Measurements from ENCODE around the gene CPED1.
"Not testable (repeated sequence)": the region's sequence is repeated elsewhere in the genome, so short reads cannot be mapped to it uniquely, and the experiment has no call there.

DNA sequence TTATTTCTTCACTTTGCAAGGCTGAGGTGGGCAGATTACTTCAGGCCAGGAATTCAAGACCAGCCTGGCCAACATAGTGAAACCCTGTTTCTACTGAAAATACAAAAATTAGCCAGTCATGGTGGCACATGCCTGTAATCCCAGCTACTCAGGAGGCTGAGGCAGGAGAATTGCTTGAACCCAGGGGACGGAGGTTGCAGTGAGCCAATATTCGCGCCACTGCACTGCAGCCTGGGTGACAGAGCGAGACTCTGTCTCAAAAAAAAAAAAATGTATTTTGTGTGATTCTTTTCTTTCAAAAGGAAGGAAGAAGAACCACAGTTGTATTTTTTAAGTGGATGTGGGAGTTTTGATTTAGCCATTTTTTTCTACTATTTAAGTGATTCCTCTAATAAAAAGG, 195.4 kb downstream of the CPED1 start:
- TF ChIP-seq, protein P1, sequence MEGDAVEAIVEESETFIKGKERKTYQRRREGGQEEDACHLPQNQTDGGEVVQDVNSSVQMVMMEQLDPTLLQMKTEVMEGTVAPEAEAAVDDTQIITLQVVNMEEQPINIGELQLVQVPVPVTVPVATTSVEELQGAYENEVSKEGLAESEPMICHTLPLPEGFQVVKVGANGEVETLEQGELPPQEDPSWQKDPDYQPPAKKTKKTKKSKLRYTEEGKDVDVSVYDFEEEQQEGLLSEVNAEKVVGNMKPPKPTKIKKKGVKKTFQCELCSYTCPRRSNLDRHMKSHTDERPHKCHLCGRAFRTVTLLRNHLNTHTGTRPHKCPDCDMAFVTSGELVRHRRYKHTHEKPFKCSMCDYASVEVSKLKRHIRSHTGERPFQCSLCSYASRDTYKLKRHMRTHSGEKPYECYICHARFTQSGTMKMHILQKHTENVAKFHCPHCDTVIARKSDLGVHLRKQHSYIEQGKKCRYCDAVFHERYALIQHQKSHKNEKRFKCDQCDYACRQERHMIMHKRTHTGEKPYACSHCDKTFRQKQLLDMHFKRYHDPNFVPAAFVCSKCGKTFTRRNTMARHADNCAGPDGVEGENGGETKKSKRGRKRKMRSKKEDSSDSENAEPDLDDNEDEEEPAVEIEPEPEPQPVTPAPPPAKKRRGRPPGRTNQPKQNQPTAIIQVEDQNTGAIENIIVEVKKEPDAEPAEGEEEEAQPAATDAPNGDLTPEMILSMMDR (IDR thresholded peaks at IDR 0.05): not testable (repeated sequence)
- not testable (repeated sequence) for TF ChIP-seq ZFX (IDR thresholded peaks at IDR 0.05; ENCODE audit: borderline replicate concordance)

Measured in 22Rv1 (cell line).